ENCODE data around the gene MIB2.

- TF ChIP-seq CTCF (IDR thresholded peaks at IDR 0.05; ENCODE audit: poor library complexity) (no peak), EZH2 (IDR thresholded peaks at IDR 0.05; ENCODE audit: borderline replicate concordance) (no peak)
Observed at GRCh38 chr1:1616045-1616790, 918 bp downstream of the MIB2 start.

Data from hepatocyte (in vitro differentiated cells).